ENCODE results near the gene HGD. TPM values are rescaled to one million over a fixed set of nuclear protein-coding genes. Genes with fewer than 3 reads are reported as not detected.
A peak's percentile ranks its signal among the peaks of the same experiment; 100 is the strongest.

The HGD gene
- polyA plus RNA-seq, 2 of the 4 experiments (the other 2 are of a cell fraction) = 48.8 to 101 TPM

- TF ChIP-seq, protein P1, sequence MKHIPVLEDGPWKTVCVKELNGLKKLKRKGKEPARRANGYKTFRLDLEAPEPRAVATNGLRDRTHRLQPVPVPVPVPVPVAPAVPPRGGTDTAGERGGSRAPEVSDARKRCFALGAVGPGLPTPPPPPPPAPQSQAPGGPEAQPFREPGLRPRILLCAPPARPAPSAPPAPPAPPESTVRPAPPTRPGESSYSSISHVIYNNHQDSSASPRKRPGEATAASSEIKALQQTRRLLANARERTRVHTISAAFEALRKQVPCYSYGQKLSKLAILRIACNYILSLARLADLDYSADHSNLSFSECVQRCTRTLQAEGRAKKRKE (CRISPR knock-in tag; IDR thresholded peaks at IDR 0.05; ENCODE audit: low read depth) = no peak
- TF ChIP-seq EP300 (IDR thresholded peaks at IDR 0.05) (peak in 1 of 2 experiments; percentile 64; a peak in 2 of 5 replicates), SMC3 (IDR thresholded peaks at IDR 0.05) (no peak; the same call in 2 of the 3 replicates), HOXB13 (CRISPR knock-in tag; IDR thresholded peaks at IDR 0.05; ENCODE audit: low read depth) (no peak), E2F6 (IDR thresholded peaks at IDR 0.05; ENCODE audit: borderline replicate concordance, low read depth) (peak; percentile 38; the same call in 1 of the 2 replicates), MYC (IDR thresholded peaks at IDR 0.05; ENCODE audit: borderline replicate concordance, low read length) (no peak; the same call in 1 of the 2 replicates), ZFP36 (IDR thresholded peaks at IDR 0.05; ENCODE audit: borderline replicate concordance, partially characterized antibody) (no peak), CBX2 (IDR thresholded peaks at IDR 0.05; ENCODE audit: borderline replicate concordance, low read depth) (no peak), TP53 (CRISPR knock-in tag; IDR thresholded peaks at IDR 0.05) (0 out of 2 replicates have a peak, but pooled peaks have one; percentile 4), EHF (CRISPR knock-in tag; IDR thresholded peaks at IDR 0.05) (no peak), HDAC2 (IDR thresholded peaks at IDR 0.05) (no peak), JUNB (IDR thresholded peaks at IDR 0.05) (peak; percentile 36; the same call in 1 of the 2 replicates), FOSB (CRISPR knock-in tag; IDR thresholded peaks at IDR 0.05) (no peak), JUN (IDR thresholded peaks at IDR 0.05) (peak; percentile 64; a peak in 4 of 5 replicates), HMGXB4 (CRISPR knock-in tag; IDR thresholded peaks at IDR 0.05; ENCODE audit: borderline replicate concordance) (no peak), ESRRA (IDR thresholded peaks at IDR 0.05; ENCODE audit: borderline replicate concordance, low read length) (no peak), RCOR1 (IDR thresholded peaks at IDR 0.05; ENCODE audit: low read depth, low read length) (no peak), CBX8 (IDR thresholded peaks at IDR 0.05) (no peak), ZC3H11A (IDR thresholded peaks at IDR 0.05) (no peak), CEBPB (IDR thresholded peaks at IDR 0.05) (peak; percentile 72 to 89), RAD21 (conservative IDR thresholded peaks at IDR 0.05 in 1 of 2, IDR thresholded peaks at IDR 0.05 in 1 of 2) (peak; percentile 8 to 39; a peak in 2 of 5 replicates), MAZ (IDR thresholded peaks at IDR 0.05; ENCODE audit: borderline replicate concordance, low read depth, low read length) (no peak), BHLHE40 (IDR thresholded peaks at IDR 0.05; ENCODE audit: low read depth, low read length) (no peak), KDM1A (IDR thresholded peaks at IDR 0.05; ENCODE audit: low read depth) (no peak), KDM5A (IDR thresholded peaks at IDR 0.05) (no peak), EHMT2 (IDR thresholded peaks at IDR 0.05; ENCODE audit: low read depth) (no peak), GATA3 (IDR thresholded peaks at IDR 0.05; ENCODE audit: borderline replicate concordance) (no peak; the same call in 1 of the 2 replicates), RARB (CRISPR knock-in tag; IDR thresholded peaks at IDR 0.05) (no peak)
- TF ChIP-seq, protein P2, sequence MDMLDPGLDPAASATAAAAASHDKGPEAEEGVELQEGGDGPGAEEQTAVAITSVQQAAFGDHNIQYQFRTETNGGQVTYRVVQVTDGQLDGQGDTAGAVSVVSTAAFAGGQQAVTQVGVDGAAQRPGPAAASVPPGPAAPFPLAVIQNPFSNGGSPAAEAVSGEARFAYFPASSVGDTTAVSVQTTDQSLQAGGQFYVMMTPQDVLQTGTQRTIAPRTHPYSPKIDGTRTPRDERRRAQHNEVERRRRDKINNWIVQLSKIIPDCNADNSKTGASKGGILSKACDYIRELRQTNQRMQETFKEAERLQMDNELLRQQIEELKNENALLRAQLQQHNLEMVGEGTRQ (IDR thresholded peaks at IDR 0.05) = no peak
- TF ChIP-seq, protein P3, sequence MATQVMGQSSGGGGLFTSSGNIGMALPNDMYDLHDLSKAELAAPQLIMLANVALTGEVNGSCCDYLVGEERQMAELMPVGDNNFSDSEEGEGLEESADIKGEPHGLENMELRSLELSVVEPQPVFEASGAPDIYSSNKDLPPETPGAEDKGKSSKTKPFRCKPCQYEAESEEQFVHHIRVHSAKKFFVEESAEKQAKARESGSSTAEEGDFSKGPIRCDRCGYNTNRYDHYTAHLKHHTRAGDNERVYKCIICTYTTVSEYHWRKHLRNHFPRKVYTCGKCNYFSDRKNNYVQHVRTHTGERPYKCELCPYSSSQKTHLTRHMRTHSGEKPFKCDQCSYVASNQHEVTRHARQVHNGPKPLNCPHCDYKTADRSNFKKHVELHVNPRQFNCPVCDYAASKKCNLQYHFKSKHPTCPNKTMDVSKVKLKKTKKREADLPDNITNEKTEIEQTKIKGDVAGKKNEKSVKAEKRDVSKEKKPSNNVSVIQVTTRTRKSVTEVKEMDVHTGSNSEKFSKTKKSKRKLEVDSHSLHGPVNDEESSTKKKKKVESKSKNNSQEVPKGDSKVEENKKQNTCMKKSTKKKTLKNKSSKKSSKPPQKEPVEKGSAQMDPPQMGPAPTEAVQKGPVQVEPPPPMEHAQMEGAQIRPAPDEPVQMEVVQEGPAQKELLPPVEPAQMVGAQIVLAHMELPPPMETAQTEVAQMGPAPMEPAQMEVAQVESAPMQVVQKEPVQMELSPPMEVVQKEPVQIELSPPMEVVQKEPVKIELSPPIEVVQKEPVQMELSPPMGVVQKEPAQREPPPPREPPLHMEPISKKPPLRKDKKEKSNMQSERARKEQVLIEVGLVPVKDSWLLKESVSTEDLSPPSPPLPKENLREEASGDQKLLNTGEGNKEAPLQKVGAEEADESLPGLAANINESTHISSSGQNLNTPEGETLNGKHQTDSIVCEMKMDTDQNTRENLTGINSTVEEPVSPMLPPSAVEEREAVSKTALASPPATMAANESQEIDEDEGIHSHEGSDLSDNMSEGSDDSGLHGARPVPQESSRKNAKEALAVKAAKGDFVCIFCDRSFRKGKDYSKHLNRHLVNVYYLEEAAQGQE (IDR thresholded peaks at IDR 0.05) = no peak
- TF ChIP-seq, protein P4, sequence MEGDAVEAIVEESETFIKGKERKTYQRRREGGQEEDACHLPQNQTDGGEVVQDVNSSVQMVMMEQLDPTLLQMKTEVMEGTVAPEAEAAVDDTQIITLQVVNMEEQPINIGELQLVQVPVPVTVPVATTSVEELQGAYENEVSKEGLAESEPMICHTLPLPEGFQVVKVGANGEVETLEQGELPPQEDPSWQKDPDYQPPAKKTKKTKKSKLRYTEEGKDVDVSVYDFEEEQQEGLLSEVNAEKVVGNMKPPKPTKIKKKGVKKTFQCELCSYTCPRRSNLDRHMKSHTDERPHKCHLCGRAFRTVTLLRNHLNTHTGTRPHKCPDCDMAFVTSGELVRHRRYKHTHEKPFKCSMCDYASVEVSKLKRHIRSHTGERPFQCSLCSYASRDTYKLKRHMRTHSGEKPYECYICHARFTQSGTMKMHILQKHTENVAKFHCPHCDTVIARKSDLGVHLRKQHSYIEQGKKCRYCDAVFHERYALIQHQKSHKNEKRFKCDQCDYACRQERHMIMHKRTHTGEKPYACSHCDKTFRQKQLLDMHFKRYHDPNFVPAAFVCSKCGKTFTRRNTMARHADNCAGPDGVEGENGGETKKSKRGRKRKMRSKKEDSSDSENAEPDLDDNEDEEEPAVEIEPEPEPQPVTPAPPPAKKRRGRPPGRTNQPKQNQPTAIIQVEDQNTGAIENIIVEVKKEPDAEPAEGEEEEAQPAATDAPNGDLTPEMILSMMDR (IDR thresholded peaks at IDR 0.05) = no peak
- TF ChIP-seq, protein P5, sequence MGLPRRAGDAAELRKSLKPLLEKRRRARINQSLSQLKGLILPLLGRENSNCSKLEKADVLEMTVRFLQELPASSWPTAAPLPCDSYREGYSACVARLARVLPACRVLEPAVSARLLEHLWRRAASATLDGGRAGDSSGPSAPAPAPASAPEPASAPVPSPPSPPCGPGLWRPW (IDR thresholded peaks at IDR 0.05) = no peak
- TF ChIP-seq, protein P6, sequence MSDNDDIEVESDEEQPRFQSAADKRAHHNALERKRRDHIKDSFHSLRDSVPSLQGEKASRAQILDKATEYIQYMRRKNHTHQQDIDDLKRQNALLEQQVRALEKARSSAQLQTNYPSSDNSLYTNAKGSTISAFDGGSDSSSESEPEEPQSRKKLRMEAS (IDR thresholded peaks at IDR 0.05) = peak; percentile 69; the same call in 1 of the 2 replicates
These were observed 3.6 kb downstream of the HGD start (continued) for GRCh38 chr3:120678331-120678947.
